Measurements from ENCODE around the gene TOP2B.

The TOP2B gene

GRCh38 chr3:25621087-25621486 is 43.6 kb downstream of the TOP2B start:
- TF ChIP-seq, protein P1, sequence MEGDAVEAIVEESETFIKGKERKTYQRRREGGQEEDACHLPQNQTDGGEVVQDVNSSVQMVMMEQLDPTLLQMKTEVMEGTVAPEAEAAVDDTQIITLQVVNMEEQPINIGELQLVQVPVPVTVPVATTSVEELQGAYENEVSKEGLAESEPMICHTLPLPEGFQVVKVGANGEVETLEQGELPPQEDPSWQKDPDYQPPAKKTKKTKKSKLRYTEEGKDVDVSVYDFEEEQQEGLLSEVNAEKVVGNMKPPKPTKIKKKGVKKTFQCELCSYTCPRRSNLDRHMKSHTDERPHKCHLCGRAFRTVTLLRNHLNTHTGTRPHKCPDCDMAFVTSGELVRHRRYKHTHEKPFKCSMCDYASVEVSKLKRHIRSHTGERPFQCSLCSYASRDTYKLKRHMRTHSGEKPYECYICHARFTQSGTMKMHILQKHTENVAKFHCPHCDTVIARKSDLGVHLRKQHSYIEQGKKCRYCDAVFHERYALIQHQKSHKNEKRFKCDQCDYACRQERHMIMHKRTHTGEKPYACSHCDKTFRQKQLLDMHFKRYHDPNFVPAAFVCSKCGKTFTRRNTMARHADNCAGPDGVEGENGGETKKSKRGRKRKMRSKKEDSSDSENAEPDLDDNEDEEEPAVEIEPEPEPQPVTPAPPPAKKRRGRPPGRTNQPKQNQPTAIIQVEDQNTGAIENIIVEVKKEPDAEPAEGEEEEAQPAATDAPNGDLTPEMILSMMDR (IDR thresholded peaks at IDR 0.05; ENCODE audit: low read depth, low read length), result no peak
- H3K4me3 ChIP-seq (ENCODE audit: low read depth, low read length), result no peak overlapping the region
- no peaks in the 10 kb centered on the region for H3K27me3 ChIP-seq (ENCODE audit: insufficient read depth, low read depth, severe bottlenecking)
- DNase-seq, result no peak
- peaks cover 65% of the 10 kb centered on the region for H3K36me3 ChIP-seq
- H3K9me3 ChIP-seq (ENCODE audit: severe bottlenecking), result no peaks in the 10 kb centered on the region
- no peak overlapping the region for H3K27ac ChIP-seq

DNA sequence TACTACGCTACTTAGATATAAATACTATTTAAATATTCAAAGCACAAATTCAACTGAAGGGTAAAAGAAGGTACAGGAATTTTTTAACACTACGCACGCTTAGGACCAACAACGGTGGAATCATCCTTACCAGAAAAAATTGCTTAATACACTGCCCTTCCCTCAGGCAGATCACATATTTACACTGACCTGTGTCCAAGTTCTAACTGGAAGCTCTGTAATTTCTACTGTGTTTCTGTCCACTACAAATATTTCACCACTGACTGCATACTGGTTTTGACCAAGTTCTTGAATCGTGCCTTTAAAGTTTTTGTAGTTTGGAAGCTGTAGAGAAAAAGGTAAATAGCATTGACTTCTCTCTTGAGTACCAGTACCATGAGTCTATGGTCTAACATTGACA is 44.2 kb downstream of the TOP2B start:
- H3K27ac ChIP-seq, result no peak overlapping the region
- no peaks in the 10 kb centered on the region for H3K27me3 ChIP-seq (ENCODE audit: insufficient read depth, low read depth, severe bottlenecking)
- peaks cover 62% of the 10 kb centered on the region for H3K36me3 ChIP-seq
- no peak for DNase-seq
- TF ChIP-seq, protein P1 (IDR thresholded peaks at IDR 0.05; ENCODE audit: low read depth, low read length), result no peak
- no peaks in the 10 kb centered on the region for H3K9me3 ChIP-seq (ENCODE audit: severe bottlenecking)
- no peak overlapping the region for H3K4me3 ChIP-seq (ENCODE audit: low read depth, low read length)

- Histone ChIP-seq H3K9me3 (ENCODE audit: severe bottlenecking) (no peaks in the 10 kb centered on the region), H3K27me3 (ENCODE audit: insufficient read depth, low read depth, severe bottlenecking) (no peaks in the 10 kb centered on the region), H3K27ac (no peak overlapping the region), H3K4me3 (ENCODE audit: low read depth, low read length) (no peak overlapping the region), H3K36me3 (peaks cover 65% of the 10 kb centered on the region)
- TF ChIP-seq, protein P1 (IDR thresholded peaks at IDR 0.05; ENCODE audit: low read depth, low read length), result no peak
- no peak for DNase-seq
Measured at GRCh38 chr3:25619382-25619781, 45.3 kb downstream of the TOP2B start.

DNA sequence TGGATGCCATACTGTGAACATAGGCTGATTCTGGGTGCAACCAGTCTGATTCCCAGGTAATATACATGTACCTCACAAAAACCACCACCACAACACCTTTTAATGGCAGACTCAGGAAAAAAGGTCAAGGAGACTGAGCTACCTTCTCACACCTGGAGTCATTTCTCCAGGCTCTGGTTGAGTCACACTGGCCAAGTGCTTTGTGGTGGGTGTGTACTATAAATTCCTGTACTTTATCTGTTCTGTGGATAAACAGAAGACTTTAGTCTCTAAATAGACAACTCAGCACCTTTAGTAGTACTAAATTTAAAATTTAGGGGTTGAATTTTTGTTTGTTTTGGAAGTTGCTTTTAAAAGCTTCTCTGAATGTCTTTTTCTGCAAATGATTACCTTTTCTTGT is 46.7 kb downstream of the TOP2B start:
- peaks cover 59% of the 10 kb centered on the region for H3K36me3 ChIP-seq
- H3K4me3 ChIP-seq (ENCODE audit: low read depth, low read length), result no peak overlapping the region
- no peak overlapping the region for H3K27ac ChIP-seq
- DNase-seq, result no peak
- no peaks in the 10 kb centered on the region for H3K9me3 ChIP-seq (ENCODE audit: severe bottlenecking)
- TF ChIP-seq, protein P1 (IDR thresholded peaks at IDR 0.05; ENCODE audit: low read depth, low read length), result no peak
- no peaks in the 10 kb centered on the region for H3K27me3 ChIP-seq (ENCODE audit: insufficient read depth, low read depth, severe bottlenecking)

DNA sequence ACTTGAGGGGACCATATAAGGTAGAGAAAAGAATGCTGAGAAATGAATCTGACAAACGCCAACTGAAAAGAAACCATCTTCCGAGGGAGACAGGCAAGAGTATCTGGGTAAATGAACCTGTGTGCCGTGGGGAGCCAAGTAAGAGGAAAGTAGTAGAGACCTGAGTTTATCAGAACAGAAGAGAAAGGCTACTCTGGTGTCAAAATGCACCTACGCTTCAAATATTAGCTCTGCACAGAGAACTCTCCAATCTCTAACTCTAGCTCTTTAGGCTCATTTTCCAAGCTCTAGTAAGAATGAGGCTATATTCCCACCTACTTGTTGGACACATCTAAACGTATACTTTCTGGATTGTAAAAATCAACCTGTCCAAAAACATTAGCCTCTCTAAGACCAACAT is 53.5 kb downstream of the TOP2B start:
- TF ChIP-seq, protein P1 (IDR thresholded peaks at IDR 0.05; ENCODE audit: low read depth, low read length), result no peak
- DNase-seq, result no peak
- Histone ChIP-seq H3K27ac (no peak overlapping the region), H3K27me3 (ENCODE audit: insufficient read depth, low read depth, severe bottlenecking) (no peaks in the 10 kb centered on the region), H3K9me3 (ENCODE audit: severe bottlenecking) (no peaks in the 10 kb centered on the region), H3K36me3 (peaks cover 77% of the 10 kb centered on the region), H3K4me3 (ENCODE audit: low read depth, low read length) (no peak overlapping the region)

DNA sequence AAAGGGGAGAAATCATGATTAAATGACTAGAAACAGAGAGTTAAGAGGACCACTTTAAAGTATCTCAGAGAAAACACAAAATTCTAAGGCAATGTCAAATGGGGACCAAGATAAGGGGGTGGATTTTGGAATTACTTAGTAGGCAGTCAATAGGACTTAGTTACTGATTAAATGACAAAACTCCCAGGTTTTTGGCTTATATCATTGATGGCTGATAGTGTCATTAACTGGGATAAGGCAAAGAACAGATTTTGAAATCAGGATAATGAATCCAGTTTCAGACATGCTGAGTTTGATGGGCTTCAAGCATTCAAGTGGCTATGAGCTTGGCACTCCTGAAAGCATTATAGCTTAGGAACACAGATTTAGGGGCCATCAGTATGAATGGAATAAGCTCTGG is 53.9 kb downstream of the TOP2B start:
- no peak for DNase-seq
- Histone ChIP-seq H3K9me3 (ENCODE audit: severe bottlenecking) (no peaks in the 10 kb centered on the region), H3K27me3 (ENCODE audit: insufficient read depth, low read depth, severe bottlenecking) (no peaks in the 10 kb centered on the region), H3K27ac (no peak overlapping the region), H3K4me3 (ENCODE audit: low read depth, low read length) (no peak overlapping the region), H3K36me3 (peaks cover 81% of the 10 kb centered on the region)
- TF ChIP-seq, protein P1 (IDR thresholded peaks at IDR 0.05; ENCODE audit: low read depth, low read length), result no peak

All from WERI-Rb-1 (cell line).